ENCODE data around the gene CUX1.

Gene CUX1

GRCh38 chr7:101922631-101923601 is 105.5 kb downstream of the CUX1 start:
- peak; percentile 37 for DNase-seq (ENCODE audit: low spot score)
- Histone ChIP-seq H3K4me1 (ENCODE audit: insufficient read depth, poor library complexity, severe bottlenecking) (no peaks in the 10 kb centered on the region), H3K4me3 (ENCODE audit: severe bottlenecking) (no peak overlapping the region)

GRCh38 chr7:101923602-101923985 is 106.2 kb downstream of the CUX1 start:
- no peak overlapping the region for H3K27ac ChIP-seq (ENCODE audit: poor library complexity, severe bottlenecking)
- no peak for ATAC-seq (ENCODE audit: low read depth)
- no peak overlapping the region for H3K4me3 ChIP-seq (ENCODE audit: severe bottlenecking)
- H3K4me1 ChIP-seq (ENCODE audit: insufficient read depth, poor library complexity, severe bottlenecking): no peaks in the 10 kb centered on the region
- no peak for TF ChIP-seq CTCF (IDR thresholded peaks at IDR 0.05; ENCODE audit: poor library complexity, severe bottlenecking)
- H3K9me3 ChIP-seq (ENCODE audit: severe bottlenecking): no peaks in the 10 kb centered on the region
- DNase-seq (ENCODE audit: low spot score): no peak
- H3K27me3 ChIP-seq (ENCODE audit: insufficient read depth, poor library complexity, severe bottlenecking): no peaks in the 10 kb centered on the region
- H3K36me3 ChIP-seq (ENCODE audit: low read depth): no peaks in the 10 kb centered on the region

More at GRCh38 chr7:101922631-101923601, 105.5 kb downstream of the CUX1 start:
- TF ChIP-seq CTCF (IDR thresholded peaks at IDR 0.05; ENCODE audit: poor library complexity, severe bottlenecking): no peak
- Histone ChIP-seq H3K36me3 (ENCODE audit: low read depth) (no peaks in the 10 kb centered on the region), H3K27ac (ENCODE audit: poor library complexity, severe bottlenecking) (no peak overlapping the region), H3K27me3 (ENCODE audit: insufficient read depth, poor library complexity, severe bottlenecking) (no peaks in the 10 kb centered on the region), H3K9me3 (ENCODE audit: severe bottlenecking) (no peaks in the 10 kb centered on the region)
- ATAC-seq (ENCODE audit: low read depth): no peak

- no peaks in the 10 kb centered on the region for H3K4me1 ChIP-seq (ENCODE audit: insufficient read depth, poor library complexity, severe bottlenecking)
- no peak for DNase-seq (ENCODE audit: low spot score)
- no peaks in the 10 kb centered on the region for H3K9me3 ChIP-seq (ENCODE audit: severe bottlenecking)
- ATAC-seq (ENCODE audit: low read depth): no peak
- no peaks in the 10 kb centered on the region for H3K27me3 ChIP-seq (ENCODE audit: insufficient read depth, poor library complexity, severe bottlenecking)
- TF ChIP-seq CTCF (IDR thresholded peaks at IDR 0.05; ENCODE audit: poor library complexity, severe bottlenecking): no peak
- H3K36me3 ChIP-seq (ENCODE audit: low read depth): peaks cover under 1% of the 10 kb centered on the region; the same call in 1 of the 2 replicates
- no peak overlapping the region for H3K4me3 ChIP-seq (ENCODE audit: severe bottlenecking)
- no peak overlapping the region for H3K27ac ChIP-seq (ENCODE audit: poor library complexity, severe bottlenecking)
Measured at GRCh38 chr7:101924171-101924570, 106.7 kb downstream of the CUX1 start.

GRCh38 chr7:101926265-101926664 is 108.8 kb downstream of the CUX1 start:
- no peak for DNase-seq (ENCODE audit: low spot score)
- peaks cover 11% of the 10 kb centered on the region; the same call in 1 of the 2 replicates for H3K36me3 ChIP-seq (ENCODE audit: low read depth)
- H3K9me3 ChIP-seq (ENCODE audit: severe bottlenecking): no peaks in the 10 kb centered on the region
- H3K27me3 ChIP-seq (ENCODE audit: insufficient read depth, poor library complexity, severe bottlenecking): no peaks in the 10 kb centered on the region
- H3K4me1 ChIP-seq (ENCODE audit: insufficient read depth, poor library complexity, severe bottlenecking): no peaks in the 10 kb centered on the region
- ATAC-seq (ENCODE audit: low read depth): no peak
- H3K4me3 ChIP-seq (ENCODE audit: severe bottlenecking): no peak overlapping the region
- TF ChIP-seq CTCF (IDR thresholded peaks at IDR 0.05; ENCODE audit: poor library complexity, severe bottlenecking): no peak
- no peak overlapping the region for H3K27ac ChIP-seq (ENCODE audit: poor library complexity, severe bottlenecking)

- Histone ChIP-seq H3K9me3 (ENCODE audit: severe bottlenecking) (no peaks in the 10 kb centered on the region), H3K27me3 (ENCODE audit: insufficient read depth, poor library complexity, severe bottlenecking) (no peaks in the 10 kb centered on the region), H3K4me1 (ENCODE audit: insufficient read depth, poor library complexity, severe bottlenecking) (no peaks in the 10 kb centered on the region), H3K36me3 (ENCODE audit: low read depth) (peaks cover 11% of the 10 kb centered on the region; the same call in 1 of the 2 replicates), H3K4me3 (ENCODE audit: severe bottlenecking) (no peak overlapping the region), H3K27ac (ENCODE audit: poor library complexity, severe bottlenecking) (no peak overlapping the region)
- no peak for TF ChIP-seq CTCF (IDR thresholded peaks at IDR 0.05; ENCODE audit: poor library complexity, severe bottlenecking)
- ATAC-seq (ENCODE audit: low read depth) (no peak), DNase-seq (ENCODE audit: low spot score) (no peak)
Measured at GRCh38 chr7:101927389-101927788, 110.0 kb downstream of the CUX1 start.

Measured in RWPE2 (cell line).